ENCODE measurements around the gene ZNF804B.

DNA sequence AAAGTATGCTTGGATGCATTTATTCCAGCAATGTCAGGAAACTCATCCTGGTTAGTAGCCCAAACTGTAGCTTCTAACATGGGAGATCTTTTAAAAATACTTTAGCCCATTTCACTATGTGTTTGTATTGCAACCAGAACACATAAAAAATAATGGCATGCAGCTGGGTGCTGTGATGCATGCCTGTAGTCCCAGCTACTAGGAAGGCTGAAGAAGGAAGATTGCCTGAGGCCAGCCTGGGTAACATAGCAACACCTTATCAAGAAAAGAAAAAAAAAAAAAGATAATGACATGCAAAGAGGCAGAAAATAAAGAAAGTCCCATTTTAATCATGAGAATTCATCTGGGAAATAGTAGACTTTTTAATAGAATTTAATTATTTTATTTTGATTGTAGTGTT is 553.1 kb downstream of the ZNF804B start:
- TF ChIP-seq POLR2A (IDR thresholded peaks at IDR 0.05; ENCODE audit: low read length), result no peak
- TF ChIP-seq GATA1 (IDR thresholded peaks at IDR 0.05; ENCODE audit: low read depth, low read length), result no peak
